Tibial artery (tissue), 4 donors: Measurements from ENCODE around the gene BTN1A1.

Source experiments
- DNase-seq, 2 donors: peaks; one replicate each; pipeline ENCODE4 v3.0.0-alpha.2; 2019
- H3K27ac ChIP-seq, 2 donors: fragments of 200-600 bp; sonication (generic) in 1 of 2; 1 replicate in 1 of 2; 2 replicates in 1 of 2; pipeline ENCODE4 v1.5.1; 2018 to 2019; ENCODE audit warnings: mild to moderate bottlenecking in 1 of 2
- H3K27me3 ChIP-seq, 2 donors: fragments of 200-600 bp; sonication (generic) in 1 of 2; one replicate each; pipeline versions ENCODE4 v1.5.1 to v1.6.0; 2016 to 2019
- H3K36me3 ChIP-seq, 3 donors: fragments of 200-600 bp; sonication (generic) in 2 of 3; one replicate each; pipeline ENCODE4 v1.5.1; 2016 to 2019; ENCODE audit warnings: mild to moderate bottlenecking in 2 of 3
- H3K4me1 ChIP-seq, 4 donors: fragments of 200-600 bp; sonication (generic) in 2 of 4; 1 replicate in 3 of 4; 2 replicates in 1 of 4; pipeline ENCODE4 v1.5.1; 2016 to 2019
- H3K4me3 ChIP-seq, 2 donors: fragments of 200-600 bp; sonication (generic) in 1 of 2; 1 replicate in 1 of 2; 2 replicates in 1 of 2; pipeline ENCODE4 v1.5.1; 2018 to 2019; ENCODE audit warnings: mild to moderate bottlenecking in 2 of 2
- H3K9me3 ChIP-seq, 3 donors: fragments of 200-600 bp; sonication (generic) in 1 of 3; one replicate each; pipeline ENCODE4 v1.5.1; 2016 to 2019
- intact Hi-C: fragments of 100-400 bp; cut with DNase I; formaldehyde crosslinking; loops from one replicate; pipeline ENCODE4 v1.15.0; 2023; ENCODE audit warnings: low total_unique reads
- TF ChIP-seq, protein P1 (sequence below), 2 experiments: fragments of 200-600 bp in 1 of 2; fragments of 450-650 bp in 1 of 2; IDR thresholded peaks; one replicate each; pipeline ENCODE4 v1.5.1; 2017 to 2019; ENCODE audit warnings: antibody characterized with exemption in 2 of 2, mild to moderate bottlenecking in 1 of 2, moderate library complexity in 1 of 2

The BTN1A1 gene

DNA sequence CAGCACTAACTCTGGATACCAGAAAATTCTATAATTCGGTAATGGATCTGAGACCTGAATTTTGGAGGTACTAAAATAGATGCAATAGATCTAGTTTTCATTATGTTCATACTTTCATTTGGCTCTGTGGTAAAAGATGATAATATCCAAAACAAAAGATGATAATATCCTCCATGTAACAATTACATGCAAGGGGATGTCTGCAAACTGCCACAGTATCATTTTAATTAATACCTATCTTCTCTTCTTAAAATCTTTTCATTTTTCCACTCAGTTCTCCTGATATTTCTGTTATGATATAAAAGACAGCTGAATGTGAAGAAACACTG, 26.7 kb upstream of the BTN1A1 start:
- intact Hi-C loops: no loop called here
- Histone ChIP-seq H3K4me3 (peak overlapping the region; percentile 51), H3K4me1 (peaks cover 0 to 23% (median 15%) of the 10 kb centered on the region in 4 donors), H3K9me3 (no peaks in the 10 kb centered on the region), H3K27ac (peak overlapping the region; percentile 83 to 91), H3K36me3 (peaks cover 7 to 22% (median 14%) of the 10 kb centered on the region in 3 donors), H3K27me3 (no peaks in the 10 kb centered on the region)
- DNase-seq: no peak
- TF ChIP-seq, protein P1, sequence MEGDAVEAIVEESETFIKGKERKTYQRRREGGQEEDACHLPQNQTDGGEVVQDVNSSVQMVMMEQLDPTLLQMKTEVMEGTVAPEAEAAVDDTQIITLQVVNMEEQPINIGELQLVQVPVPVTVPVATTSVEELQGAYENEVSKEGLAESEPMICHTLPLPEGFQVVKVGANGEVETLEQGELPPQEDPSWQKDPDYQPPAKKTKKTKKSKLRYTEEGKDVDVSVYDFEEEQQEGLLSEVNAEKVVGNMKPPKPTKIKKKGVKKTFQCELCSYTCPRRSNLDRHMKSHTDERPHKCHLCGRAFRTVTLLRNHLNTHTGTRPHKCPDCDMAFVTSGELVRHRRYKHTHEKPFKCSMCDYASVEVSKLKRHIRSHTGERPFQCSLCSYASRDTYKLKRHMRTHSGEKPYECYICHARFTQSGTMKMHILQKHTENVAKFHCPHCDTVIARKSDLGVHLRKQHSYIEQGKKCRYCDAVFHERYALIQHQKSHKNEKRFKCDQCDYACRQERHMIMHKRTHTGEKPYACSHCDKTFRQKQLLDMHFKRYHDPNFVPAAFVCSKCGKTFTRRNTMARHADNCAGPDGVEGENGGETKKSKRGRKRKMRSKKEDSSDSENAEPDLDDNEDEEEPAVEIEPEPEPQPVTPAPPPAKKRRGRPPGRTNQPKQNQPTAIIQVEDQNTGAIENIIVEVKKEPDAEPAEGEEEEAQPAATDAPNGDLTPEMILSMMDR (IDR thresholded peaks at IDR 0.05): no peak

DNA sequence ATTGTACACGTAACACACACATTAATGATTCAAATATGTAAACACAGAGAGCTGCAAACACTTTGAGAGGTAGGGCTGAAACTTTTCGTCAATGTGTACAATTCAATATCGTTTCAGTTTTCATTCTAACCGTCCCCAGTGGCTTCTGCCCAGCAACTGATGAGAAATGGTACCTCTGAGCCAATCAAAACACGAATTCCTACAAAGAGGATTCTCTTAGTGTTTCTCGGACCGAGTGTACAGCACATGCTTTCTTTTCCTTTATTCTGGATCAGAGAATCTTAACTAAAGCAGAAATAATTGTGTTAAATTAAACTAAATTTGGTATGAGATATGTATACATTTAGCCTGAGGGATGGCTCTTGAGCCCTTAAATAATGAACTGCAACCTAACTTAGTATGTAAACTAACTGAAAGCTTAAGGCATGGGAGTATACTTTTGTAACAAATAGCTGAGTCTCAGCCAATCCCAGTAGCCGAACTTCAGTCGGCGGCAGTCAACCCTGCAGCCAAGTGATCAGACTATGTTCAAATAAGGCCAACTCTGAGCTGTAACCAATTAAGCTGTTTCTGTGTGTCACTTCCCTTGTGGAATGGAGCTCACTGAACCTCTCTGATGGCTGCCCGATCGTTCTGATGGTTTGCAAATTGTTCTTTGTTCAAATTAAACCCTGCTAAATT, 26.2 kb upstream of the BTN1A1 start:
- TF ChIP-seq, protein P1 (IDR thresholded peaks at IDR 0.05): no peak
- intact Hi-C loops: no loop called here
- Histone ChIP-seq H3K4me3 (peak overlapping the region; percentile 51), H3K4me1 (peaks cover 0 to 23% (median 15%) of the 10 kb centered on the region in 4 donors), H3K36me3 (peaks cover 2 to 16% (median 9%) of the 10 kb centered on the region in 3 donors), H3K27ac (peak overlapping the region; percentile 83 to 91), H3K9me3 (no peaks in the 10 kb centered on the region), H3K27me3 (no peaks in the 10 kb centered on the region)
- DNase-seq: peak; percentile 86 to 92

DNA sequence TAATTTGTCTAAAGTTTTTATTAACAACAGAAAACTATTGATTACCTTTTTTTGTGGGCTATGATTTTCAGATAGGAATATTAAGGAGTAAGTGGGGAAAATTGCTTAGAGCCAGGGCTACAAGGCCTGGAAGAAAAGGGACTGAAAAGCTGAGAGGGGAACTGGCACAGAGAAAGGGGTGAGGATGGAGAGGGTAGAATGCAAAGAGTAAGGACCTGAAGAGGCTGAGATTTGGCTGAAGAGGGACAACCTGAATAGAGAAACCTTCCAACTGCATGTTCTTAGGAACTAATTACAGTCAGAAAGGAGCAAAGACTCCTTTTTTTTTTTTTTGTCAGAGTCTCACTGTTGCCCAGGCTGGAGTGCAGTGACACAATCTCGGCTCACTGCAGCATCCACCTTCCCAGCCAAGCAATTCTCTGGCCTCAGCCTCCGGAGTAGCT, 25.6 kb upstream of the BTN1A1 start:
- H3K9me3 ChIP-seq: no peaks in the 10 kb centered on the region
- peaks cover 0 to 11% (median 5%) of the 10 kb centered on the region in 3 donors for H3K36me3 ChIP-seq
- H3K4me3 ChIP-seq: peak overlapping the region; percentile 51
- no peaks in the 10 kb centered on the region for H3K27me3 ChIP-seq
- intact Hi-C loops: no loop called here
- peak overlapping the region; percentile 83 to 91 for H3K27ac ChIP-seq
- TF ChIP-seq, protein P1 (IDR thresholded peaks at IDR 0.05): no peak
- no peak for DNase-seq
- H3K4me1 ChIP-seq: peaks cover 0 to 23% (median 15%) of the 10 kb centered on the region in 4 donors

DNA sequence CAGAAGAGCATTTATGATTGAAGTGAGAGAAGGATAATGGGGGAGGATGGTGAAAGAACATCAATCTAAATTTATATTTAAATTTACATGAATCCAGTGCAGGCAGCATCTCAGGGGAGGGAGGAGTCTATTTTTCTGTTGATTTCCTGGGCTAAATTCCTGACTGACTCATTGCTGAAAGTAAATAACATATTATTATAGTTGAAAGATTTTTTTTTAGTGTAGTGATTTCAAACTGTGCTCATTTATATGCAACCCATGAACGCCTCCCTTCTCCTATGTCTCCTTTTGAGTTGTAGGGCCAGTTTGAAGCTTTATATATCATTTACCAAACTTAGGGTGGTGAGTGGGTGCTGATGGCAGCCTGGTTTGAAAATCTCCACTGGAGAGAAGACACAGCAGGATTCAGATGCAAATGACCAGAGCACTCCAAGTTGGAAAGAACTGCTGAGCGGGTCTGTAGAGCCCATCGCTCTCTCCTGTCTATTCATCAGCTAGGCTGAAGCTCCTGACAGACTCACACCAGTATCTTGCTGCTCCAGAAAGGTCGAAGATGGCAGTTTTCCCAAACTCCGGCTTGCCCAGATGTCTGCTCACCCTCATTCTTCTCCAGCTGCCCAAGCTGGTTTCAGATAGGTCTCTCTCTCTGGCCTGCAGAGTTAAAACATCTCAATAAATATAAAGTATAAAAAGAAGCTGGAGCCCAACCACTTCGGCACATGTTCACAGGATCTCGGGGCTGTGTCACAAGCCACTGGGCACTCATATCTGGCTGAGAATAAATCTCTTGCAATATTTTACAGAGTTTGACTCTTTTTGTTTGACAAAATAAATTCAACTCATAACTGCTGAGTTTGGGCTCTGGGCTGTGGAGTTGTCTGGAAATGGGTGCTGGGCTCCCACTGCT, 24.0 kb upstream of the BTN1A1 start:
- H3K36me3 ChIP-seq: no peaks in the 10 kb centered on the region
- peaks cover 0 to 23% (median 15%) of the 10 kb centered on the region in 4 donors for H3K4me1 ChIP-seq
- no peak overlapping the region for H3K4me3 ChIP-seq
- no peaks in the 10 kb centered on the region for H3K9me3 ChIP-seq
- TF ChIP-seq, protein P1 (IDR thresholded peaks at IDR 0.05): no peak
- H3K27me3 ChIP-seq: no peaks in the 10 kb centered on the region
- peak overlapping the region; percentile 83 to 91 for H3K27ac ChIP-seq
- intact Hi-C loops: loop anchor here (5.0 kb wide), 1 partner anchor 41 kb away; no protein-coding TSS in a partner anchor
- DNase-seq: no peak

DNA sequence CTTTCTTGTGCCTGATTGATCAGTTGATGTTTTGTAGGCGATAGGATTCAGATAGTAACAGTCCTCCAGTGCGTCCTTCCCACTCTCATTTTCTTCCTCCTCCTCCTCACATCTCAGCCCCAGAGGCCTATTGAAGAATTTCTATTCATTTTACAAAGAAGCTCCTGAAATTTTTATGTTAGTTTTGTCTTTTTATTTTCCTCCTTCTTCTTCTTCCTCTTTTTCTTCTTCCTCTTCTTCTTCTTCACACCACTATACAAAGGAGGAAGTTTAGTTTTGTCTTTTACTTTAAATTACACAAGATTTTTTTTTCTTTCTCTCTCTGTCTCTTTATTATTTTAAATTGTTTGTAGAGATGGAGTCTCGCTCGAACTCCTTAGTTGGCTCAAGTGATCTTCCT, 23.2 kb upstream of the BTN1A1 start:
- H3K36me3 ChIP-seq: no peaks in the 10 kb centered on the region
- TF ChIP-seq, protein P1 (IDR thresholded peaks at IDR 0.05): no peak
- no peak overlapping the region for H3K4me3 ChIP-seq
- no peak for DNase-seq
- H3K4me1 ChIP-seq: peaks cover 0 to 23% (median 15%) of the 10 kb centered on the region in 4 donors
- no peaks in the 10 kb centered on the region for H3K27me3 ChIP-seq
- peak overlapping the region; percentile 83 to 91 for H3K27ac ChIP-seq
- intact Hi-C loops: loop anchor here (5.0 kb wide), 1 partner anchor 40 kb away; no protein-coding TSS in a partner anchor
- H3K9me3 ChIP-seq: no peaks in the 10 kb centered on the region
